Stimulated activated CD4-positive, alpha-beta T cell treated with anti-CD3 and anti-CD28 coated beads, Interleukin-15, amount 100 ng/mL, for 48 hours (primary cell): ENCODE measurements around the gene EBF3.

Experiments
- DNase-seq, 2 donors: peaks; one replicate each; pipeline ENCODE4 v3.0.0-alpha.2; 2020; ENCODE audit warnings: low read depth in 2 of 2

EBF3 gene

GRCh38 chr10:129942936-129943715, 20.9 kb downstream of the EBF3 start:
- no peak for DNase-seq

GRCh38 chr10:129942391-129942790, 21.7 kb downstream of the EBF3 start:
- no peak for DNase-seq

GRCh38 chr10:129942019-129942277, 22.1 kb downstream of the EBF3 start:
- DNase-seq: no peak

- DNase-seq: no peak
Measured at GRCh38 chr10:129941199-129942018, 22.7 kb downstream of the EBF3 start.

GRCh38 chr10:129940617-129941198, 23.4 kb downstream of the EBF3 start:
- DNase-seq: no peak

GRCh38 chr10:129939416-129940275, 24.4 kb downstream of the EBF3 start:
- DNase-seq: no peak

GRCh38 chr10:129938460-129938859, 25.6 kb downstream of the EBF3 start:
- DNase-seq: no peak

GRCh38 chr10:129937351-129937751, 26.7 kb downstream of the EBF3 start:
- no peak for DNase-seq

GRCh38 chr10:129936923-129937300, 27.2 kb downstream of the EBF3 start:
- no peak for DNase-seq

- DNase-seq: no peak
Measured at GRCh38 chr10:129936266-129936922, 27.7 kb downstream of the EBF3 start.

- DNase-seq: no peak
Measured at GRCh38 chr10:129935867-129936152, 28.3 kb downstream of the EBF3 start.

- DNase-seq: no peak
Measured at GRCh38 chr10:129935102-129935866, 28.8 kb downstream of the EBF3 start.

- DNase-seq: no peak
Measured at GRCh38 chr10:129934196-129934925, 29.7 kb downstream of the EBF3 start.

GRCh38 chr10:129933456-129934092, 30.5 kb downstream of the EBF3 start:
- DNase-seq: no peak

- no peak for DNase-seq
Measured at GRCh38 chr10:129932751-129933433, 31.2 kb downstream of the EBF3 start.

GRCh38 chr10:129932182-129932581, 31.9 kb downstream of the EBF3 start:
- DNase-seq: no peak

- DNase-seq: no peak
Measured at GRCh38 chr10:129929343-129930292, 34.5 kb downstream of the EBF3 start.
